Right lobe of liver (tissue), 6 donors: Measurements from ENCODE around the gene LRRC66. TPM values are rescaled to one million over a fixed set of nuclear protein-coding genes. Genes with fewer than 3 reads are reported as not detected.

Source experiments
- ATAC-seq, 4 donors: fragments of 200-7000 bp; cut with Tn5 transposase; one replicate each; pipeline ENCODE4 v1.9.1; 2020; ENCODE audit warnings: mild to moderate bottlenecking in 4 of 4, moderate library complexity in 4 of 4
- DNase-seq, 3 donors: peaks; one replicate each; pipeline ENCODE4 v3.0.0-alpha.2; 2020
- H3K27ac ChIP-seq, 3 donors: fragments of 200-600 bp; one replicate each; pipeline ENCODE4 v1.8.0; 2022
- H3K27me3 ChIP-seq, 2 donors: fragments of 200-600 bp; one replicate each; pipeline ENCODE4 v1.8.0; 2022
- H3K36me3 ChIP-seq, 4 donors: fragments of 200-600 bp; sonication (generic) in 1 of 4; one replicate each; pipeline versions ENCODE4 v1.5.1 to v1.8.0; 2017 to 2022; ENCODE audit warnings: control low read depth in 1 of 4
- H3K4me1 ChIP-seq, 4 donors: fragments of 200-600 bp; sonication (generic) in 1 of 4; one replicate each; pipeline versions ENCODE4 v1.5.1 to v1.8.0; 2017 to 2022; ENCODE audit warnings: control low read depth in 1 of 4
- H3K4me3 ChIP-seq, 3 donors: fragments of 200-600 bp; one replicate each; pipeline ENCODE4 v1.8.0; 2022
- H3K9me3 ChIP-seq, 4 donors: fragments of 200-600 bp; sonication (generic) in 1 of 4; one replicate each; pipeline versions ENCODE4 v1.5.1 to v1.8.0; 2017 to 2022; ENCODE audit warnings: control low read depth in 1 of 4
- CTCF ChIP-seq, 4 donors: fragments of 200-600 bp in 3 of 4; fragments of 450-650 bp in 1 of 4; IDR thresholded peaks; one replicate each; pipeline versions ENCODE4 v1.5.1 to v1.8.0; 2016 to 2022; ENCODE audit warnings: antibody characterized with exemption in 4 of 4, mild to moderate bottlenecking in 2 of 4
- POLR2A ChIP-seq: fragments of 450-650 bp; IDR thresholded peaks from one replicate; pipeline ENCODE4 v1.6.1; 2017; ENCODE audit warnings: antibody characterized with exemption, mild to moderate bottlenecking
- WGBS: methylation state at CpG from one replicate; pipeline ENCODE4 v1.1.6; 2018; ENCODE audit warnings: low coverage, low lambda C conversion rate; ENCODE audit not compliant: insufficient coverage; ENCODE audit errors: missing lambda C conversion rate; 5-methylcytosine and 5-hydroxymethylcytosine counted together
- intact Hi-C, 2 donors: fragments of 100-400 bp; cut with DNase I; formaldehyde crosslinking; loops; one replicate each; pipeline versions ENCODE4 v1.11.2 to v1.14.1; 2022
- total RNA-seq, 6 experiments: library from RNA; depleted of rRNA in 2 of 6; stranded (reverse); fragments of >200 nt in 2 of 6; fragmentation: NEBNext Ultra II Directional in 3 of 6; extraction: Animal tissue kit (Norgen Biotek cat#: 25700) in 3 of 6; gene quantifications; one replicate each; pipeline versions ENCODE4 v1.1.0 to v1.2.4, GENCODE V29; 2016 to 2023
- donor health status: DM: no; HTN: yes; CAD: no.
- donor health status: DM: no; HTN: no; CAD: no.
- donor health status: DM: no; HTN: no; CAD: no.
- donor health status: DM: no; HTN: yes; CAD: no.
- donor health status: DM: no; HTN: yes; CAD: no.

LRRC66 gene
- total RNA-seq, 6 experiments from 2014 or later = 0.05 to 0.35 (median 0.09) TPM

GRCh38 chr4:52017814-52018213 lies 2.3 kb downstream of the LRRC66 start:
- intact Hi-C loops = loop anchor here in 1 of 2 donors (10.0 kb wide), 1 partner anchor 133 kb away; no protein-coding TSS in a partner anchor
- TF ChIP-seq POLR2A = no peak
- no peak for TF ChIP-seq CTCF (IDR thresholded peaks at IDR 0.05)
- H3K27ac ChIP-seq = no peak overlapping the region
- H3K27me3 ChIP-seq = no peaks in the 10 kb centered on the region
- no peaks in the 10 kb centered on the region for H3K4me1 ChIP-seq
- H3K4me3 ChIP-seq = no peak overlapping the region
- ATAC-seq (no peak), DNase-seq (no peak)
- no peaks in the 10 kb centered on the region for H3K9me3 ChIP-seq
- WGBS = 38% methylated on average over 1 of the region's 1 CpG
- H3K36me3 ChIP-seq = no peaks in the 10 kb centered on the region

DNA sequence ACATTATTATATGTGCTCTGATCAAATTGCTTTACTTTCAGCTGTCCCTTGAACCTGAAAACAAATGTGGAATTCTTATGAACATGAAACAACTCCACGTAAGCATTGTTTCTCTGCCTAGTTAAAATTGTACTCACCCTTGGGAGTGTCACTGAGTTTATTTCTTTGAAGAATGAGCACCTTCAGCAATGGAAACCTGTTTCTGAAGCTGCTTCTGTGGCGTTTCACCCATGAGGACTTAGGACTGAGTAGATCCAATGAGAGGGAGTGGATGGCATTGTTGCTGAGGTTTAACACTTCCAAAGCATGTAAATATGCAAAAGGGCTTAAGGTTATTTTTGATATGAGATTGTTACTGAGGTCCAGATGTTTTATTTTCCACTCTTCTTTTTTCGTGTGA lies 3.2 kb downstream of the LRRC66 start:
- Histone ChIP-seq H3K9me3 (no peaks in the 10 kb centered on the region), H3K27me3 (no peaks in the 10 kb centered on the region), H3K27ac (no peak overlapping the region), H3K36me3 (no peaks in the 10 kb centered on the region), H3K4me1 (no peaks in the 10 kb centered on the region), H3K4me3 (no peak overlapping the region)
- WGBS = 67% methylated on average over 3 of the region's 3 CpGs
- no peak for DNase-seq
- intact Hi-C loops = loop anchor here in 1 of 2 donors (10.0 kb wide), 1 partner anchor 132 kb away; no protein-coding TSS in a partner anchor
- TF ChIP-seq POLR2A = no peak
- TF ChIP-seq CTCF (IDR thresholded peaks at IDR 0.05) = no peak
- no peak for ATAC-seq

DNA sequence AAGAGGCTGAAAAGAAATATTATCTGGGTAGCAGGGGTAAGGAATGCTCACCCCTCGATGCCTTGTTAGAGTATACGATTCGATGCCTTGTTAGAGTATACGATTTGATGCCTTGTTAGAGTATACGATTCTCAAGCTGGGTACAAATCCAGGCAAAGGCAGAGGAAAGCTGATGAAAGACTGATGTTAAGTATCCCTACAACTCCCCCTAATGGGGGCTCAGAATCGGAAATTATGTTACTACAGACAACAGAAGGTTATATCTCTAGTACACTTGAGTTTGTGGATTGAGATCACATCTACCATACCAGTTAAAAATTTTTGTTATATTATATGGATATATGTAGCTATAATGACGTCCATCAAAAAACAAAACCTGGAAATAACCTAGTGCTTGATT lies 4.8 kb downstream of the LRRC66 start:
- WGBS = 36% methylated on average over 7 of the region's 7 CpGs
- Histone ChIP-seq H3K4me1 (no peaks in the 10 kb centered on the region), H3K9me3 (no peaks in the 10 kb centered on the region), H3K27ac (no peak overlapping the region), H3K36me3 (no peaks in the 10 kb centered on the region), H3K27me3 (no peaks in the 10 kb centered on the region), H3K4me3 (no peak overlapping the region)
- DNase-seq = no peak
- TF ChIP-seq POLR2A (no peak), CTCF (IDR thresholded peaks at IDR 0.05) (peak in 3 of 4 donors; percentile 37 to 46 (median 38))
- intact Hi-C loops = loop anchor here in 1 of 2 donors (10.0 kb wide), 1 partner anchor 131 kb away; no protein-coding TSS in a partner anchor
- peak; percentile 77 to 79 (median 78) for ATAC-seq

GRCh38 chr4:52014903-52015302 lies 5.3 kb downstream of the LRRC66 start:
- H3K4me1 ChIP-seq = no peaks in the 10 kb centered on the region
- no peaks in the 10 kb centered on the region for H3K27me3 ChIP-seq
- ATAC-seq (no peak), DNase-seq (no peak)
- intact Hi-C loops = loop anchor here in 1 of 2 donors (10.0 kb wide), 1 partner anchor 130 kb away; no protein-coding TSS in a partner anchor
- H3K4me3 ChIP-seq = no peak overlapping the region
- TF ChIP-seq POLR2A (no peak), CTCF (IDR thresholded peaks at IDR 0.05) (no peak)
- WGBS = 18% methylated on average over 1 of the region's 1 CpG
- no peak overlapping the region for H3K27ac ChIP-seq
- H3K9me3 ChIP-seq = no peaks in the 10 kb centered on the region
- H3K36me3 ChIP-seq = no peaks in the 10 kb centered on the region

GRCh38 chr4:52012651-52013050 lies 7.5 kb downstream of the LRRC66 start:
- ATAC-seq (no peak), DNase-seq (no peak)
- no peaks in the 10 kb centered on the region for H3K9me3 ChIP-seq
- H3K27me3 ChIP-seq = no peaks in the 10 kb centered on the region
- no peaks in the 10 kb centered on the region for H3K4me1 ChIP-seq
- WGBS = 77% methylated on average over 1 of the region's 1 CpG
- intact Hi-C loops = loop anchor here in 1 of 2 donors (10.0 kb wide), 1 partner anchor 128 kb away; no protein-coding TSS in a partner anchor
- no peak overlapping the region for H3K27ac ChIP-seq
- TF ChIP-seq POLR2A (no peak), CTCF (IDR thresholded peaks at IDR 0.05) (no peak)
- no peak overlapping the region for H3K4me3 ChIP-seq
- H3K36me3 ChIP-seq = no peaks in the 10 kb centered on the region
